ENCODE data around the gene UNC5B. TPM values are rescaled to one million over a fixed set of nuclear protein-coding genes. Genes with fewer than 3 reads are reported as not detected.
"Not testable (repeated sequence)": the region's sequence is repeated elsewhere in the genome, so short reads cannot be mapped to it uniquely, and the experiment has no call there.

The UNC5B gene
- total RNA-seq, 1 donor from 2014 or later = 37.0 TPM

DNA sequence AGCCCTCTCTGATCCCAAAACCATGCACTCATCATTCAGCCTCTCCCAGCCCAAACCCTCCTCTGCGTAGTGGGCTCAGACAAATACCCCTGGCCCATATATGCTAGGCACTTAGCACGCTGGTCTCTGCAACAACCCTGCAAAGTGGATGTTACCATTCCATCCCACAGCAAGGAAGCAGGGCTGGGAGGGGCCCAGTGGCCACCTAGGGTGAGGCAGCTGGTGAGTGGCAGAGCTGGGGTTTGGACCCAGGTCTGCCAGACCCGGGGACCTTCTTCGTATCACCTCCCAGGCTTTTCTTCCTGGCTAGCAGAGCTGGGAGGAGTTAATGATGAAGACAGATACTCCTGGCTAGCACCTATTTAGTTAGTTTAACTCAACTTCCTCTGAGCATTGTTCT, 73.6 kb downstream of the UNC5B start:
- no peak for ATAC-seq

GRCh38 chr10:71286521-71287294, 74.3 kb downstream of the UNC5B start:
- ATAC-seq = no peak

GRCh38 chr10:71287456-71287855, 75.1 kb downstream of the UNC5B start:
- no peak for ATAC-seq

DNA sequence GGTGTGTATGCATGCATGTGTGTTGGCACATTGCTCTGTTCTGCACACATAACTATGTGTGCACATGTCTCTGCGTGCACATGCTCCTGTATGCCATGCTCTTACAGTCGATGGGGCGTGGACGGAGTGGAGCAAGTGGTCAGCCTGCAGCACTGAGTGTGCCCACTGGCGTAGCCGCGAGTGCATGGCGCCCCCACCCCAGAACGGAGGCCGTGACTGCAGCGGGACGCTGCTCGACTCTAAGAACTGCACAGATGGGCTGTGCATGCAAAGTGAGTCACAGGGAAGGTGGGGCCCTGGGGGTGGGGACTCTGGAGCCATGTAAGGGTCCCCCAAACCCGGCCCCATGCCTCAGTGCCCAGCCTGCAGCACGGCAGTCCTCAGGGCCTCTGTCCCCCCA, 76.1 kb downstream of the UNC5B start:
- ATAC-seq = no peak

GRCh38 chr10:71289421-71290130, 77.2 kb downstream of the UNC5B start:
- no peak for ATAC-seq

GRCh38 chr10:71290331-71290730, 78.0 kb downstream of the UNC5B start:
- no peak for ATAC-seq

DNA sequence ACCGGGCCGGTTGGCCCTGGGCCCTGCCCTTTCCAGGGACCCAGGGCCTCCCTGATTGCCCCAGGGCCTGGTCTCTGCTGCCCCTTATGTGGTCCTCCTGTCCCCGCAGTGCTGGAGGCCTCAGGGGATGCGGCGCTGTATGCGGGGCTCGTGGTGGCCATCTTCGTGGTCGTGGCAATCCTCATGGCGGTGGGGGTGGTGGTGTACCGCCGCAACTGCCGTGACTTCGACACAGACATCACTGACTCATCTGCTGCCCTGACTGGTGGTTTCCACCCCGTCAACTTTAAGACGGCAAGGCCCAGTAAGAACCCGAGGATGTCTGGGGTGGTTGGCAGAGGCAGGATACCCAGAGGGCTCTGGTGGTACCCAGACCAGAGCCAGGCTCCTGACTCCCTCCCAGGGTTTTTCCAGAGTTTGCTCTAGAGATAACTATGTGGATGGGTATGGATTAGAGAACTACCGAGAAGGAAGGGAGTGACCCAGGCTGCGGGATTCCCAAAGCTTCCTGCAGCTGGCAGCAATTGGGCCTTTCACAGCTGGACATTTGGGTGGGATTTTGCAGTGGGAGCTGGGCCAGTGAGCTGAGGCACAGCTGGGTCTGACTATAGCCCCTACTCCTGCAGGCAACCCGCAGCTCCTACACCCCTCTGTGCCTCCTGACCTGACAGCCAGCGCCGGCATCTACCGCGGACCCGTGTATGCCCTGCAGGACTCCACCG, 78.6 kb downstream of the UNC5B start:
- ATAC-seq = no peak

DNA sequence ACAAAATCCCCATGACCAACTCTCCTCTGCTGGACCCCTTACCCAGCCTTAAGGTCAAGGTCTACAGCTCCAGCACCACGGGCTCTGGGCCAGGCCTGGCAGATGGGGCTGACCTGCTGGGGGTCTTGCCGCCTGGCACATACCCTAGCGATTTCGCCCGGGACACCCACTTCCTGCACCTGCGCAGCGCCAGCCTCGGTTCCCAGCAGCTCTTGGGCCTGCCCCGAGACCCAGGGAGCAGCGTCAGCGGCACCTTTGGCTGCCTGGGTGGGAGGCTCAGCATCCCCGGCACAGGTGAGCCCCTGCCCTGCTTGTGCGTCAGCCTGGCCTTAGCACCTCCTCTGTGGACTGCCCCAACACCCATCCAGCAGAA, 79.1 kb downstream of the UNC5B start:
- no peak for ATAC-seq

- no peak for ATAC-seq
Measured at GRCh38 chr10:71292624-71293445, 80.5 kb downstream of the UNC5B start.

DNA sequence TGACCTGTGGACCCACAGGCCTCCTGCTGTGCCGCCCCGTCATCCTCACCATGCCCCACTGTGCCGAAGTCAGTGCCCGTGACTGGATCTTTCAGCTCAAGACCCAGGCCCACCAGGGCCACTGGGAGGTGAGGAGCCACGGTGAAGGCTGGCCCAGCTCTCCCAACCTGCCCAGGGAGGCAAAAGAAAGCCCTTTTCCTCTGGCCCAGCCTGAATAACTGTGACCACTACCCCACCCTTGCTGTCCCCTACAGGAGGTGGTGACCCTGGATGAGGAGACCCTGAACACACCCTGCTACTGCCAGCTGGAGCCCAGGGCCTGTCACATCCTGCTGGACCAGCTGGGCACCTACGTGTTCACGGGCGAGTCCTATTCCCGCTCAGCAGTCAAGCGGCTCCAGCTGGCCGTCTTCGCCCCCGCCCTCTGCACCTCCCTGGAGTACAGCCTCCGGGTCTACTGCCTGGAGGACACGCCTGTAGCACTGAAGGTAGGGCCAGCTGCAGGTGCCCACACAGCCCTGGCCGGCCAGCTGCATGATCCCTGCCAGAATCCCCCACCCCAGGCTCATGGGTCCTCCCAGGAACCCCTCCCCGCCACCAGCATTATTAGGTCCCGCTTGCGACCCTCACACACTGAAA, 81.2 kb downstream of the UNC5B start:
- peak; percentile 83 for ATAC-seq

- ATAC-seq = peak; percentile 31
Measured at GRCh38 chr10:71294091-71294561, 81.8 kb downstream of the UNC5B start.

GRCh38 chr10:71294856-71295255, 82.5 kb downstream of the UNC5B start:
- no peak for ATAC-seq

- no peak for ATAC-seq
Measured at GRCh38 chr10:71295641-71296040, 83.3 kb downstream of the UNC5B start.

DNA sequence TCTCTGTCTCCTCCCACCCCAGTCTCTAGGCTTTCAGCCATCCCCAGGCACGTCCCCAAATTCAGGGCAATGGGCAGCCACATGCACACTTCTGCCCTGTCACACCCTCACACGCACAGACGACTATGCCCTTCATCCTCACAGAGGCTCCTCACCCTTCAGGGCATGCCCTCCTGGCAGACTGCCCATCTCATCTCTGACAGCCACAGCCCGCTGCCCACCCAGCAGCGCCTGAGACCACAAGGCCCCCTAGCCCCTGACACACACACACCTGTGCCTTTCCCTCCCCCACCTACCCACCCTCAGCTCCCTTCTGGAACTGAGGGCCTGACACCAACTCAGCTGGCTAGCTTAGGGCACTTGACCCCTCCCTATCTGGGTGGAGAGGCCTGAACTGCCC, 83.7 kb downstream of the UNC5B start:
- ATAC-seq = no peak

DNA sequence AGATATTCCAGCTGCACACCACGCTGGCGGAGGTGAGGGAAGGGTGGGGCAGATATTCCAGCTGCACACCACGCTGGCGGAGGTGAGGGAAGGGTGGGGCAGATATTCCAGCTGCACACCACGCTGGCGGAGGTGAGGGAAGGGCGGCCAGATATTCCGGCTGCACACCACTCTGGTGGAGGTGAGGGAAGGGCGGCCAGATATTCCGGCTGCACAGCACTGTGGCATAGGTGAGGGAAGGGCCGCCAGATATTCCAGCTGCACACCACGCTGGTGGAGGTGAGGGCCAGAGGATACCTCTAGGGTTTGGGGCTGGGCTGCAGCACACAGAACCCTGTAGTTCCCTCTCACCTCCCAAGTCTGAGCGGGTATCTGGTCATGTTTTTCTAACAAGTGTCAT, 84.4 kb downstream of the UNC5B start:
- not testable (repeated sequence) for ATAC-seq

- ATAC-seq = no peak
Measured at GRCh38 chr10:71297343-71297742, 85.0 kb downstream of the UNC5B start.

- ATAC-seq = no peak
Measured at GRCh38 chr10:71299071-71299785, 86.9 kb downstream of the UNC5B start.

- peak; percentile 66 for ATAC-seq
Measured at GRCh38 chr10:71300555-71301370, 88.4 kb downstream of the UNC5B start.

GRCh38 chr10:71301371-71301916, 89.1 kb downstream of the UNC5B start:
- ATAC-seq = no peak

DNA sequence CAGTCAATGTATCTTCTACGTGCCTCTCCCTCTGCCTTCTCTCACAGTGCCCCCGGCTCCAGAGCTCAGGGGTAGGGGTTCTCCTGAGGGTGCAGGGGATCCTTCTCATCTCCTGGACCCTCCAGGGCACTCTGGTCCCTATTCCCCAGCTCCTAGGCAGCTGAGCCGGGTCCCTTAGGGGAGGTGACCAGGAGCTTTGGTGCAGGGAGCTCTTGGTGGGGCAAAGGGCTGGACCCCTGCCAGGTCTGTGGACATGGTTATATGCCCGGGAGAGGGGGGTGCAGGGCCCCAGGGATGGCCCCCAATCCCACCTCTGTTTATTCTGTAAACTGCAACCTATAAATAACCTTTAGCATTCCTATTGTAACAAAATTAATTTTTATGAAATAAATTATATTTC, 90.1 kb downstream of the UNC5B start:
- ATAC-seq = no peak
